GM23338 (cell line): ENCODE data around the gene JMY. TPM values are rescaled to one million over a fixed set of nuclear protein-coding genes. Genes with fewer than 3 reads are reported as not detected.
A peak's percentile ranks its signal among the peaks of the same experiment; 100 is the strongest.

Experiments used
- ATAC-seq: fragments of 200-7000 bp; cut with Tn5 transposase; 3 replicates; pipeline ENCODE4 v1.9.1; 2020
- DNase-seq: peaks from one replicate; pipeline ENCODE4 v3.0.0-alpha.2; 2015; ENCODE audit warnings: low spot score
- H2AFZ ChIP-seq: fragments of 200-600 bp; sonication (generic); 2 replicates; pipeline ENCODE4 v1.8.0; 2016; ENCODE audit warnings: antibody characterized with exemption, mild to moderate bottlenecking, moderate library complexity
- H3F3A ChIP-seq: fragments of 200-600 bp; sonication (generic); replicated peaks from 2 replicates; pipeline ENCODE4 v1.8.0; 2017; ENCODE audit warnings: antibody characterized with exemption, mixed run types, low read depth
- H3K27ac ChIP-seq: fragments of 200-600 bp; sonication (generic); 2 replicates; pipeline ENCODE4 v1.6.1; 2016; ENCODE audit warnings: low read depth
- H3K27me3 ChIP-seq: fragments of 200-600 bp; sonication (generic); 2 replicates; pipeline ENCODE4 v1.8.0; 2016; ENCODE audit warnings: mild to moderate bottlenecking, mixed run types, moderate library complexity; ENCODE audit not compliant: insufficient read depth
- H3K36me3 ChIP-seq: fragments of 200-600 bp; sonication (generic); 2 replicates; pipeline ENCODE4 v1.8.0; 2016; ENCODE audit warnings: mild to moderate bottlenecking; ENCODE audit not compliant: insufficient read depth
- H3K4me1 ChIP-seq: fragments of 200-600 bp; sonication (generic); 2 replicates; pipeline ENCODE4 v1.8.0; 2016; ENCODE audit warnings: mild to moderate bottlenecking, moderate library complexity; ENCODE audit not compliant: insufficient read depth
- H3K4me2 ChIP-seq: fragments of 200-600 bp; sonication (generic); 2 replicates; pipeline ENCODE4 v1.7.1; 2017; ENCODE audit warnings: mixed run types
- H3K4me3 ChIP-seq: fragments of 200-600 bp; sonication (generic); 2 replicates; pipeline ENCODE4 v1.6.1; 2016; ENCODE audit warnings: mixed run types
- H3K79me2 ChIP-seq: fragments of 200-600 bp; sonication (generic); replicated peaks from 2 replicates; pipeline ENCODE4 v1.8.0; 2017; ENCODE audit warnings: mild to moderate bottlenecking; ENCODE audit not compliant: insufficient read depth
- H3K9me2 ChIP-seq: fragments of 200-600 bp; sonication (generic); 2 replicates; pipeline ENCODE4 v1.8.0; 2017; ENCODE audit not compliant: insufficient read depth
- H4K20me1 ChIP-seq: fragments of 200-600 bp; sonication (generic); replicated peaks from 2 replicates; pipeline ENCODE4 v1.8.0; 2017; ENCODE audit warnings: mild to moderate bottlenecking; ENCODE audit not compliant: insufficient read depth
- H3K27ac Mint-ChIP-seq: 2 replicates; pipeline ENCODE4 v1.8.0; 2020; ENCODE audit warnings: inconsistent platforms, mild to moderate bottlenecking, moderate library complexity, mixed read lengths
- H3K27me3 Mint-ChIP-seq: 3 replicates; pipeline ENCODE4 v1.8.0; 2022; ENCODE audit warnings: low read depth, mild to moderate bottlenecking, moderate library complexity, mixed read lengths, inconsistent platforms; ENCODE audit not compliant: insufficient read depth, poor library complexity
- H3K36me3 Mint-ChIP-seq: 3 replicates; pipeline ENCODE4 v1.8.0; 2021; ENCODE audit warnings: low read depth, mild to moderate bottlenecking, inconsistent platforms, moderate library complexity, mixed read lengths
- H3K4me1 Mint-ChIP-seq: 3 replicates; pipeline ENCODE4 v1.8.0; 2020; ENCODE audit warnings: mild to moderate bottlenecking, inconsistent platforms, mixed read lengths
- H3K4me3 Mint-ChIP-seq: 3 replicates; pipeline ENCODE4 v1.8.0; 2021; ENCODE audit warnings: moderate library complexity, mild to moderate bottlenecking, inconsistent platforms, mixed read lengths
- H3K9me3 Mint-ChIP-seq: 3 replicates; pipeline ENCODE4 v1.8.0; 2020; ENCODE audit warnings: moderate library complexity, mild to moderate bottlenecking, inconsistent platforms, mixed read lengths
- CTCF ChIP-seq, 2 experiments: fragments of 200-600 bp in 1 of 2; sonication (generic) in 1 of 2; conservative IDR thresholded peaks; 2 replicates each; pipeline versions ENCODE4 v1.5.1 to v1.6.1; 2016 to 2017; ENCODE audit warnings: antibody characterized with exemption in 2 of 2, low read depth in 2 of 2, mild to moderate bottlenecking in 2 of 2, moderate library complexity in 1 of 2
- ETS1 ChIP-seq: IDR thresholded peaks from 2 replicates; pipeline ENCODE4 v1.6.1; 2016; ENCODE audit warnings: antibody characterized with exemption
- EZH2 ChIP-seq: fragments of 200-600 bp; sonication (generic); IDR thresholded peaks from one replicate; pipeline ENCODE4 v1.8.0; 2017; ENCODE audit warnings: antibody characterized with exemption, mild to moderate bottlenecking, low read depth; ENCODE audit not compliant: unreplicated experiment
- EZH2phosphoT487 ChIP-seq: fragments of 200-600 bp; sonication (generic); IDR thresholded peaks from one replicate; pipeline ENCODE4 v1.8.1; 2018; ENCODE audit warnings: antibody characterized with exemption; ENCODE audit not compliant: unreplicated experiment
- NANOG ChIP-seq: IDR thresholded peaks from 2 replicates; pipeline ENCODE4 v1.6.1; 2016; ENCODE audit warnings: antibody characterized with exemption, borderline replicate concordance
- ZNF114 ChIP-seq: fragments of 250-450 bp; sonication (Bioruptor Pico); IDR thresholded peaks from 2 replicates; pipeline ENCODE4 v1.5.0; 2020; ENCODE audit warnings: mild to moderate bottlenecking, moderate library complexity
- ZNF331 ChIP-seq: fragments of 250-450 bp; sonication (Bioruptor Pico); IDR thresholded peaks from 2 replicates; pipeline ENCODE4 v1.5.0; 2020; ENCODE audit warnings: low read depth, mild to moderate bottlenecking, moderate library complexity
- ZNF462 ChIP-seq: fragments of 250-450 bp; sonication (Bioruptor Pico); IDR thresholded peaks from 2 replicates; pipeline ENCODE4 v1.5.0; 2020; ENCODE audit warnings: mild to moderate bottlenecking, moderate library complexity
- polyA plus RNA-seq: library from polyadenylated mRNA; unstranded; fragments of >200 nt; fragmentation: Nextera tagmentation; extraction: Ambion mirVana; gene quantifications from 2 replicates; pipeline ENCODE4 v1.2.1, GENCODE V29; 2016
- total RNA-seq: library from RNA; depleted of rRNA; stranded (reverse); fragments of >200 nt; shearing (Covaris generic); gene quantifications from 2 replicates; pipeline ENCODE4 v1.2.3, GENCODE V29; 2014

The JMY gene
- total and polyA plus RNA-seq, 2 experiments from 2014 or later: 6.2 to 18.4 TPM

DNA sequence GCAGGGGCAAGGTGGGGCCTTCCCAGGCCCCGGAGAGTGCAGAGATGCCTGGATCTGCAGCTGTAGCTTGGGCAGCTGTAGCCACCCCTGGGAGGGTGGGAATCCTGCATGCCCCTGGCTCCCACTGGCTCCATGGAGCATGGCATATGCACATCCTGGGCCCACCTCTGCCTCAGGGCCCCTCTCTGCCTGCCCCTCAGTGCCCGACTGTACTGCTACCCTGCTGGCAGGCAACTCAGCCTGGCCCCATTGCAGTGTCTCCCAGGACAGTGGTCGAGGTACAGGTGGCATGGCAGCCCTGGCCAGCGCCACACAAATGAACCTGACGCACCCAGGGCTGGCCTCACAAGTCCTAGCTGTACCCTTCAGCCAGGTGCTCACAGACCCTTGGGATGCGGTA, 23.9 kb downstream of the JMY start:
- H3K27me3 Mint-ChIP-seq: peaks cover 8% of the 10 kb centered on the region
- TF ChIP-seq ZNF331 (CRISPR knock-in tag): no peak
- no peak for TF ChIP-seq CTCF (conservative IDR thresholded peaks at IDR 0.05; ENCODE audit: low read depth in 2 of 2)
- no peak for TF ChIP-seq ZNF114 (CRISPR knock-in tag)
- TF ChIP-seq EZH2phosphoT487: no peak
- H3K36me3 ChIP-seq: no peaks in the 10 kb centered on the region
- peaks cover 50% of the 10 kb centered on the region for H3K4me1 Mint-ChIP-seq
- H3K79me2 ChIP-seq: peaks cover 77% of the 10 kb centered on the region
- H3K27ac Mint-ChIP-seq: no peak overlapping the region
- no peak for DNase-seq
- H3K4me3 Mint-ChIP-seq: no peak overlapping the region
- no peaks in the 10 kb centered on the region for H3K9me2 ChIP-seq
- H3F3A ChIP-seq: no peaks in the 10 kb centered on the region
- H3K27me3 ChIP-seq: no peaks in the 10 kb centered on the region
- H3K4me3 ChIP-seq: no peak overlapping the region
- H4K20me1 ChIP-seq: no peaks in the 10 kb centered on the region
- H2AFZ ChIP-seq: no peak overlapping the region
- H3K36me3 Mint-ChIP-seq: no peaks in the 10 kb centered on the region
- no peak overlapping the region for H3K27ac ChIP-seq
- peaks cover 45% of the 10 kb centered on the region for H3K4me1 ChIP-seq
- no peak for ATAC-seq
- H3K9me3 Mint-ChIP-seq: no peaks in the 10 kb centered on the region; the same call in 1 of the 3 replicates
- no peak overlapping the region for H3K4me2 ChIP-seq

- no peak overlapping the region for H2AFZ ChIP-seq
- Mint-ChIP-seq H3K4me1 (peaks cover 30% of the 10 kb centered on the region), H3K36me3 (no peaks in the 10 kb centered on the region), H3K9me3 (no peaks in the 10 kb centered on the region), H3K27me3 (peaks cover 5% of the 10 kb centered on the region), H3K4me3 (peak overlapping the region; percentile 21), H3K27ac (peak overlapping the region; percentile 91)
- no peaks in the 10 kb centered on the region for H4K20me1 ChIP-seq
- peak overlapping the region; percentile 85 for H3K27ac ChIP-seq
- DNase-seq (peak; percentile 67), ATAC-seq (peak; percentile 87)
- no peaks in the 10 kb centered on the region for H3F3A ChIP-seq
- H3K36me3 ChIP-seq: no peaks in the 10 kb centered on the region
- H3K9me2 ChIP-seq: no peaks in the 10 kb centered on the region
- H3K4me3 ChIP-seq: 0 out of 2 replicates have a peak overlapping the region, but pooled peaks have one; percentile 1
- H3K79me2 ChIP-seq: peaks cover 80% of the 10 kb centered on the region
- no peaks in the 10 kb centered on the region for H3K27me3 ChIP-seq
- H3K4me1 ChIP-seq: peaks cover 28% of the 10 kb centered on the region
- peak overlapping the region; percentile 12 for H3K4me2 ChIP-seq
- TF ChIP-seq ETS1 (no peak), NANOG (peak; percentile 37; the same call in 1 of the 2 replicates), CTCF (conservative IDR thresholded peaks at IDR 0.05; ENCODE audit: low read depth in 2 of 2) (no peak), ZNF462 (peak; percentile 48; the same call in 1 of the 2 replicates), ZNF331 (CRISPR knock-in tag) (no peak), EZH2 (no peak)
Measured at GRCh38 chr5:79261897-79262296, 26.0 kb downstream of the JMY start.
